Mesenteric fat pad (tissue), 1 donor: ENCODE data around the gene TBCD. TPM values are rescaled to one million over a fixed set of nuclear protein-coding genes. Genes with fewer than 3 reads are reported as not detected.

Experiments used
- DNase-seq: peaks from one replicate; pipeline ENCODE4 v3.0.0-alpha.2; 2020; ENCODE audit warnings: low spot score
- total RNA-seq: library from RNA; stranded (reverse); fragmentation: NEBNext Ultra II Directional; extraction: Animal tissue kit (Norgen Biotek cat#: 25700); gene quantifications from one replicate; pipeline ENCODE4 v1.2.1, GENCODE V29; 2021
- donor health status: DM: yes; HTN: yes; CAD: no.

TBCD gene
- total RNA-seq, 1 donor from 2014 or later: 128 TPM

GRCh38 chr17:82933911-82934310, 182.0 kb downstream of the TBCD start:
- peak; percentile 84 for DNase-seq

- DNase-seq: peak; percentile 68
These were observed 184.3 kb downstream of the TBCD start for GRCh38 chr17:82935966-82936767.

- peak; percentile 84 for DNase-seq
These were observed 184.9 kb downstream of the TBCD start for GRCh38 chr17:82936768-82937171.

- peak; percentile 85 for DNase-seq
These were observed 185.8 kb downstream of the TBCD start for GRCh38 chr17:82937411-82938371.

- DNase-seq: peak; percentile 64
These were observed 186.6 kb downstream of the TBCD start for GRCh38 chr17:82938486-82938872.

- DNase-seq: peak; percentile 76
These were observed 187.2 kb downstream of the TBCD start for GRCh38 chr17:82938873-82939620.

GRCh38 chr17:82939621-82940135, 187.8 kb downstream of the TBCD start:
- DNase-seq: no peak

GRCh38 chr17:82940226-82941020, 188.6 kb downstream of the TBCD start:
- DNase-seq: peak; percentile 86

- peak; percentile 79 for DNase-seq
These were observed 189.4 kb downstream of the TBCD start for GRCh38 chr17:82941021-82942001.

- DNase-seq: peak; percentile 77
These were observed 190.6 kb downstream of the TBCD start for GRCh38 chr17:82942166-82943130.

- DNase-seq: peak; percentile 76
These were observed 191.5 kb downstream of the TBCD start for GRCh38 chr17:82943339-82943738.

GRCh38 chr17:82943751-82944150, 191.9 kb downstream of the TBCD start:
- DNase-seq: peak; percentile 41

GRCh38 chr17:82944990-82945389, 193.1 kb downstream of the TBCD start:
- DNase-seq: no peak

- no peak for DNase-seq
These were observed 194.2 kb downstream of the TBCD start for GRCh38 chr17:82946081-82946480.

GRCh38 chr17:82947051-82947991, 195.5 kb downstream of the TBCD start:
- DNase-seq: peak; percentile 85

GRCh38 chr17:82948081-82948511, 196.2 kb downstream of the TBCD start:
- DNase-seq: peak; percentile 82

GRCh38 chr17:82948957-82949356, 197.1 kb downstream of the TBCD start:
- no peak for DNase-seq
